Measurements from ENCODE around the gene TP53RK.

- TF ChIP-seq CTCF (IDR thresholded peaks at IDR 0.05) (no peak), POLR2AphosphoS5 (IDR thresholded peaks at IDR 0.05) (no peak), EP300 (IDR thresholded peaks at IDR 0.05; ENCODE audit: low read depth) (no peak)
These were observed 27.6 kb downstream of the TP53RK start for GRCh38 chr20:46661659-46662058.

Measured in transverse colon (tissue), 4 donors.